Middle frontal gyrus (tissue), 1 donor: Measurements from ENCODE around the gene OTOG.

Experiments
- DNase-seq: peaks from one replicate; pipeline ENCODE4 v3.0.0-alpha.2; 2015; ENCODE audit warnings: low spot score; ENCODE audit errors: extremely low spot score

The OTOG gene

DNA sequence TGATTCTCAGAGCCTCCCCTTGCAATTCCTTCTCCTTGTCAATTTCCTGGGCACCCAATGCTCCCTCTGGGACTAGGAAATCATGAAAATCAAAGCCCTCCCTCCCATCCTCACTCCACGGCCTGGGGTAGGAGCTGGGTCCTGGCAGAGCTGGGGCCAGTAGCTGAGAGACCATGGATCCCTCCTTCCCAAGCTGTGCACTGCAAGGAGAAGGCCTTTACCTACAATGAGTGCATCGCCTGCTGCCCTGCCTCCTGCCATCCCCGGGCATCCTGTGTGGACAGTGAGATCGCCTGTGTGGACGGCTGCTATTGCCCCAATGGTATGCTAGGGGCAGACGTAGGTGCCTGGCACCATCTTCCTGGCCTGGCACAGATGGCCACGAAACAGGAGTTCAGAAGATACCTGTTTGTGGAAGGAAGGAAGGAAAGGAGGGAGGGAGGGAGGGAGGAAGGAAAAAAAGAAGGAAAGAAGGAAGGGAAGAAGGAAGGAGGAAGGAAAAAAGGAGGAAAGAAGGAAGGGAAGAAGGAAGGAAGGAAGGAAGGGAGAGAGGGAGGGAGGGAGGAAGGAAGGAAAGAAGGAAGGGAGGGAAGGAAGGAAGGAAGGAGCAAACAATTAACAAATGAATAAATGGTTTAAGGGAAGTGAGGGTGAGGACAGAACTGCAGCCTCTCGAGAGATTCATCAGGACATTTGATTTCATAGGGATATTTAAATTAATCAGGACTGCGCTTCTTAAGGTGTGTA lies 12.5 kb downstream of the OTOG start:
- no peak for DNase-seq

GRCh38 chr11:17560281-17561110 lies 13.4 kb downstream of the OTOG start:
- no peak for DNase-seq

DNA sequence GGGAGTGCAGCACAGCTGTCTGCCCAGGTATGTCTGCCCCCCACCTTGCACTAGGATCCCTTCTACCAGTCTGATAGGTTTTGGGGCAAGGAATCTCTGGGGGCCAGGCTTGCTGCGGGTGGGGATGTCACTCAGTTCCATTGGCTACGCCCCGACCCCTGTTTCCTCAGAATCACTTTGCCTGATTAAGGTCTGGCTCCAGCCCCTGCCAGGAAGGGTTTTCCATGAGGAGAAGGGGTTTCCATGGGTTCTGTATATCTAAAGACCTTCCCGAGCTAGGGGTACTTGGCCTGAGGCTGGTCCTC lies 14.0 kb downstream of the OTOG start:
- no peak for DNase-seq

GRCh38 chr11:17561526-17561925 lies 14.5 kb downstream of the OTOG start:
- no peak for DNase-seq

GRCh38 chr11:17563231-17563646 lies 16.2 kb downstream of the OTOG start:
- DNase-seq: no peak

DNA sequence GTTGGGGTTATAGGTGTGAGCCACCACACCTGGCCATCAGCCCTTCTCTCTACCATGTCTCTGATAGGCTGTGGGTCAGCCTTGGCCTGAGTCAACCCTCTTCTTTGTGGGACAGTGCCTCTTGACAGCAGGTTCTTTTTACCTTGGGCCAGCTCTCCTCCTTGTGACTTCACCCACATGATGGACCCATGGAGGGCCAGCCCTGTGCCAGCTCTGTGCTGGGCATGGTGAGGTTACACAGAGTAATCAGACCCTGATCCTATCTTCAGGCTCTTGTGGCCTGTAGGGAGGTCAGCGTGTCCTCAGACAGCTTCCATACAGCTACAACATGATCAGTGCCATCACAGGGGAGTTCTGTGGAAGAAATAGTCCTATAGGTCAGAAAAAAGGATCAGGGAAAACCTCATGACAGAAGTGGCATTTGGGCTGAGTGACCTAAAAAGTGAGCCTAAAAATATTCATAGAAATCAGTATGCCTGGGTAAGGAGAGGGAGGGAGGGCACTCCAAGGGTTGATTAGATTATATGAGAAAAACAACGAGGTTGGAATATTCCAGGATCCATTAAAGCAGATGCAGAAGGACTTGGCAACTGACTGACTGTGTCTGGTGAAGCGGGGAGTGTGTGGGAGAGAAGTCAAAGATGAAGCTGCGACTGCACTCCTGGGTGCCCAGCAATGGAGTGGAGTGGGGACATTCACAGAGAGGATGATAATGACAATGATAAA lies 17.1 kb downstream of the OTOG start:
- no peak for DNase-seq

- DNase-seq: no peak
Measured at GRCh38 chr11:17564687-17565042, 17.6 kb downstream of the OTOG start.

DNA sequence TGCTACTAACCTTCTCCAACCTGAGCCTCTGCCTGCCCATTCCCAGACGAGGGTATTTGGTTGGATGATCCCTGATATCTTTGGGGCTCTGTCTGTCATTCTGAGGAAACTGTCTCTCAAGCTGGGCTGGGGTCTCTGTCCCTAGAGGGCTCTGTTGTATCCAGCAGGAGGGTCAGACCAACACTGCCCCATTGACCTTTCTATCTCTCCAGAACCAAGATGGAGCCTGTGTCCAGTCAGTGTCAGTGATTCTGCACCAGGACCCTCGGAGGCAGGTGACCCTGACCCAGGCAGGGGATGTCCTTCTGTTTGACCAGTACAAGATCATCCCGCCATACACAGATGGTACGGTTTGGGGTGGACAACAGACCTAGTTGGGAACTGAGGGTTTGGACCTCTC lies 21.9 kb downstream of the OTOG start:
- DNase-seq: no peak

- DNase-seq: no peak
Measured at GRCh38 chr11:17570034-17570433, 23.0 kb downstream of the OTOG start.

- no peak for DNase-seq
Measured at GRCh38 chr11:17571431-17572358, 24.6 kb downstream of the OTOG start.

DNA sequence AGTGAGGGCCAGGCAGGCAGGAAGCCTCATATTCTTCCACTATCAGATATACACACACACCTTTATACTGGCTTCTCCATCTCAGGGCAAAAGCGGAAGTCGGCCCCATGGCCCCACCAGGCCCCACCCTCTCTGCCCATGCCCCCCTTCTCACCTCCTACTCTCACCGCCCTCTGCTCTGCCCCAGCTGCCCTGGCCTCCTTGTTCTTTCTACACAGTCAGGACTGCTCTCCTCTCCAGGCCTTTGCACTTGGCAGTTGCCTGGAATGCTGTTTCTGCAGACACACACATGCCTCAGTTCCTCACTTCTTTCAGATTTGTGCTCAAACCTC lies 25.3 kb downstream of the OTOG start:
- no peak for DNase-seq

GRCh38 chr11:17572791-17573460 lies 25.9 kb downstream of the OTOG start:
- DNase-seq: no peak

DNA sequence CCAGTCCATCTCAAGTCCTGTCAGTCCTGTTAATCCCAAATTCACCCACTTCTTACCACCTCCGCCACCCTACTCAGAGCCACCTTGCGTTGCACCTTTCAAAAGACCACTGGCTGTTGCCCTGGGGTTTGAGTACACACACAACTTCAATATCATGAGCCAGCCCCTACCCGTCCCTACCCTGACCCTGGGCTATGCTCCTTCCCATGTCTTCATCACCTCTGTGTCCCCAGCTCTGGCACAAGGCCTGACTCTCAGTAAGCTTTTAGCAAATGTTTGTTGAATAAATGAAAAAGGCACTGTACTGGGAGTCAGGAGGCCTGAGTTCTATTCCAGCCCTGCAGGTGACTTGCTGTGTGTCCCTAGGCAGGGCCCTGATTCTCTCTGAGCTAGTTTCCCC lies 26.5 kb downstream of the OTOG start:
- DNase-seq: no peak

DNA sequence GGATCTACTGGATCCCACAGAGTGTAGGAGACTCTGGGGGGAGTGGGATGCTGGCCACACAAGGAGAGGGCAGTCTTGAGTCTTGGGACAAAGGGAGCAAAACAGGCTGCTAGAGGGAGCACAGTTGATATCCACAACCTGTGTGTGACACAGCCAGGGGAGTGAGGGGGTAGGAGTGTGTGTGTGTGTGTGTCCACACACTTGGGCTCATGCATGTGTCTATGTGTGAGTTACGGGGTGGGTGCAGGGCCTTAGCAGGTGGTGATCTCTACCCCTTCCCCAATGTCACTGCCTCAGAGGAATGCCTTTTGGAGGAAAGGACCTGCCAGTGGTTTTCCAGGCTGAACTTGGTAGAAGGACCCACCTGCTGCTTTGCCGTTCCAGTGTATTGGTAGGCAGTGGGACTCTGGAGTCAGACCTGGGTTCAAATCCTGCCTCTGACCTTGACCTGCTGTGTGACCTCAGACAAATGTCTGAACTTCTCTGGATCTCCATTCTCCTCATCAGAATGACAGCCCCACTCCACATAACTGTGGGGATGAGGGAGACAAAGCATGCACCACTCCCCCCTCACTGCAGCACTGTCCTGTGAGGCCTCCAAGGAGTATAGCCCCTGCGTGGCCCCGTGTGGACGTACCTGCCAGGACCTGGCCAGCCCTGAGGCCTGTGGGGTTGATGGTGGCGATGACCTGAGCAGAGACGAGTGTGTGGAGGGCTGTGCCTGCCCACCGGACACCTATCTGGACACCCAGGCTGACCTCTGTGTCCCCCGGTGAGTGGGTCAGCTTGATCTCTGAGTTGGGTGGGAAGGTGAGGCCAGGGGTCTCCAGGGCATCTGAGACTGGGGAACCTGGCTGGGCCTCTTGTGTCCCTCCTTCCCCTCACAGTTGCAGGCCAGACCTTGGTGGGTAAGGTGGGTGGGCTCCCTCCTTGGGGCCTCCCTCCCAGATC lies 27.4 kb downstream of the OTOG start:
- DNase-seq: no peak

GRCh38 chr11:17575431-17576425 lies 28.7 kb downstream of the OTOG start:
- DNase-seq: no peak

DNA sequence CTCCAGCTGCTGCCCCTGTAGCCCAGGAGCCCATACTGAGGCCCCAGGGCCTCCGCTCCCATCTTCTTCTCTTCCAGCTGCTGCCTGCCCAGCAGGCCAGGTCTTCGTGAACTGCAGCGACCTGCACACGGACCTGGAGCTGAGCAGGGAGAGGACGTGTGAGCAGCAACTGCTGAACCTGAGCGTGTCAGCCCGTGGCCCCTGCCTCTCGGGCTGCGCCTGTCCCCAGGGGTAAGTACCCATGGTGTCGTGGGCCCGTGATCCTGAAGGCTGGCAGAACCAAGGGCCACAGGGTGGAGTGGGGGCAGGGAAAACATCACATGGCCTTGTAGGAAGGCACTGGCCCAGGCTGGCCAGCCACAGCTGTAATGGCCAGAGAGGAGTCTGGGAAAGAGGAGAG lies 31.2 kb downstream of the OTOG start:
- no peak for DNase-seq

- DNase-seq: no peak
Measured at GRCh38 chr11:17578958-17579357, 31.9 kb downstream of the OTOG start.

DNA sequence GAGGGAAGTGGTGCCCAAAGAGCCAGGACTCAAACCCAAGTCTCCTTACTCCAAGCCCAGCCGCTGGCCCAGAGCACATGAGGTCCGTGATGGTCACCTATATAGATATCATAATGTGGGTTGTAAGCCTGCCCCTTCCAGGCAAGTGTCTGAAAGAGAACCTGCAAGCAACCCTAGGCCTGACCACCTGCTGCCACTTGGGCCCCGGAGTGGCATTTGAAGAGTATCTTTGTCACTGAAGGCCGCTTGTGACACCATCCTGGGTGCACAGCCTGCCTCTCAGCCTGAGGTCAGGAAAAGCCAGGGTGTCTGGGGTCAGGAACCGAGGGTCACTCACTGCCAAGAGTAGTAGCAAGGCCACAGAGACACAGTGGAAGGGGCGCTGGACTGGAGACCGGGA lies 32.4 kb downstream of the OTOG start:
- no peak for DNase-seq

GRCh38 chr11:17580271-17580670 lies 33.2 kb downstream of the OTOG start:
- DNase-seq: no peak
